BLaER1 (cell line): ENCODE results near the gene PLEKHO2.
A peak's percentile ranks its signal among the peaks of the same experiment; 100 is the strongest.

Experiments used
- H3K27ac ChIP-seq: shearing (Covaris generic); formaldehyde crosslinking; 2 replicates; pipeline ENCODE4 v1.8.1; 2022
- H3K27me3 ChIP-seq: shearing (Covaris generic); formaldehyde crosslinking; 2 replicates; pipeline ENCODE4 v1.8.1; 2022
- H3K36me3 ChIP-seq: shearing (Covaris generic); formaldehyde crosslinking; 2 replicates; pipeline ENCODE4 v1.8.1; 2022
- H3K4me1 ChIP-seq: shearing (Covaris generic); formaldehyde crosslinking; 2 replicates; pipeline ENCODE4 v1.8.1; 2022
- H3K4me2 ChIP-seq: shearing (Covaris generic); formaldehyde crosslinking; 2 replicates; pipeline ENCODE4 v1.8.1; 2022
- H3K4me3 ChIP-seq: shearing (Covaris generic); formaldehyde crosslinking; 2 replicates; pipeline ENCODE4 v1.8.1; 2022
- H3K9ac ChIP-seq: shearing (Covaris generic); formaldehyde crosslinking; 2 replicates; pipeline ENCODE4 v1.8.1; 2022
- H3K9me3 ChIP-seq: shearing (Covaris generic); formaldehyde crosslinking; 2 replicates; pipeline ENCODE4 v1.8.1; 2022
- H4K20me1 ChIP-seq: shearing (Covaris generic); formaldehyde crosslinking; 2 replicates; pipeline ENCODE4 v1.8.1; 2022
- Cebpa-rat ChIP-seq: shearing (Covaris generic); IDR thresholded peaks from 2 replicates; pipeline ENCODE4 v1.8.1; 2022

Gene PLEKHO2

GRCh38 chr15:64897345-64897985, 55.8 kb downstream of the PLEKHO2 start:
- no peak for TF ChIP-seq Cebpa-rat
- Histone ChIP-seq H3K9me3 (peaks cover 14% of the 10 kb centered on the region), H4K20me1 (no peaks in the 10 kb centered on the region), H3K4me3 (no peak overlapping the region), H3K27me3 (no peaks in the 10 kb centered on the region), H3K4me1 (peaks cover 50% of the 10 kb centered on the region), H3K27ac (peak overlapping the region; percentile 95), H3K9ac (peak overlapping the region; percentile 35), H3K4me2 (peak overlapping the region; percentile 96), H3K36me3 (no peaks in the 10 kb centered on the region)

DNA sequence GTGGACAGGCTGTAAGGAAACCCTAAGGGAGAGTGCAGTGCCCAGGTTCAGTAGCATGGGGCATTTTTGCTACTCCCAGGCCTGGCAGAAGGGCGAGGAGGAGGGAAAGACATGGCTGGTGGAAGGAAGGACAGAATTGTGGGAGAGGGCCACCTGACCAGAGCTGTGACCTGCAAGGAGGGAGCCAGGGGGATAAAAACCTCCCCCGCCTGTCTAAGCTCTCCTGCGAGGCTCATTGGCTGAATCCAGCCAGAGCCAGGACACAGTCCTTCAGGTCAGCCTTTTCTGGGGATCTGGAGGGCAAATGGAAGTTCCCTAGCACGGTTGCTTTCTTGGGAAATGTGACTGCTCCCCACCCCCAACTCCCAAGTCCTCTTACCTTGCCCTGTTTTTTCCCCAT, 56.7 kb downstream of the PLEKHO2 start:
- no peak for TF ChIP-seq Cebpa-rat
- no peaks in the 10 kb centered on the region for H4K20me1 ChIP-seq
- no peak overlapping the region for H3K4me2 ChIP-seq
- H3K36me3 ChIP-seq: no peaks in the 10 kb centered on the region
- no peaks in the 10 kb centered on the region for H3K27me3 ChIP-seq
- H3K27ac ChIP-seq: no peak overlapping the region
- H3K4me3 ChIP-seq: no peak overlapping the region
- H3K4me1 ChIP-seq: peaks cover 45% of the 10 kb centered on the region
- peaks cover 14% of the 10 kb centered on the region for H3K9me3 ChIP-seq
- H3K9ac ChIP-seq: no peak overlapping the region

DNA sequence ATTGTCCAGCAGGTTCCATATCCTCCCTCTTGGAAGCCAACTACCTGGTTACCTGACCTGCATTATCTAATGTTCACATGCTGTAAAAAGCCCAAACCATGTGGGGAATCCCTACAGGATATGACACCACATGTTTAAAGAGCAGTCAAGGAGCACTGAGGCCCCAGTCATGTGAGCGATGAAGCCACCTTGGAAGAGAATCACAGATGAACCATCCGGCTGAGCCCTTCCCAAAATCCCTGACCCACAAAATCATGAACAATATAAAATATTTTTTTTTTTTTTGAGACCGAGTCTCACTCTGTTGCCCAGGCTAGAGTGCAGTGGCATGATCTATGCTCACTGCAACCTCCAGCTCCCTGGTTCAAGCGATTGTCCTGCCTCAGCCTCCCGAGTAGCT, 59.4 kb downstream of the PLEKHO2 start:
- H4K20me1 ChIP-seq: no peaks in the 10 kb centered on the region
- no peak overlapping the region for H3K27ac ChIP-seq
- H3K4me3 ChIP-seq: no peak overlapping the region
- peaks cover 14% of the 10 kb centered on the region for H3K9me3 ChIP-seq
- no peak overlapping the region for H3K4me2 ChIP-seq
- no peak overlapping the region for H3K9ac ChIP-seq
- TF ChIP-seq Cebpa-rat: no peak
- no peaks in the 10 kb centered on the region for H3K36me3 ChIP-seq
- H3K27me3 ChIP-seq: no peaks in the 10 kb centered on the region
- peaks cover 40% of the 10 kb centered on the region for H3K4me1 ChIP-seq

GRCh38 chr15:64901914-64902313, 60.2 kb downstream of the PLEKHO2 start:
- H3K4me3 ChIP-seq: no peak overlapping the region
- H3K4me1 ChIP-seq: peaks cover 32% of the 10 kb centered on the region
- no peak for TF ChIP-seq Cebpa-rat
- no peaks in the 10 kb centered on the region for H3K27me3 ChIP-seq
- H4K20me1 ChIP-seq: no peaks in the 10 kb centered on the region
- peaks cover 14% of the 10 kb centered on the region for H3K9me3 ChIP-seq
- no peak overlapping the region for H3K9ac ChIP-seq
- no peak overlapping the region for H3K27ac ChIP-seq
- no peak overlapping the region for H3K4me2 ChIP-seq
- H3K36me3 ChIP-seq: no peaks in the 10 kb centered on the region

GRCh38 chr15:64902863-64903262, 61.1 kb downstream of the PLEKHO2 start:
- Histone ChIP-seq H4K20me1 (no peaks in the 10 kb centered on the region), H3K4me2 (no peak overlapping the region), H3K9me3 (peaks cover 14% of the 10 kb centered on the region), H3K27me3 (no peaks in the 10 kb centered on the region), H3K4me1 (peaks cover 22% of the 10 kb centered on the region), H3K36me3 (no peaks in the 10 kb centered on the region), H3K27ac (no peak overlapping the region), H3K4me3 (no peak overlapping the region), H3K9ac (no peak overlapping the region)
- no peak for TF ChIP-seq Cebpa-rat

DNA sequence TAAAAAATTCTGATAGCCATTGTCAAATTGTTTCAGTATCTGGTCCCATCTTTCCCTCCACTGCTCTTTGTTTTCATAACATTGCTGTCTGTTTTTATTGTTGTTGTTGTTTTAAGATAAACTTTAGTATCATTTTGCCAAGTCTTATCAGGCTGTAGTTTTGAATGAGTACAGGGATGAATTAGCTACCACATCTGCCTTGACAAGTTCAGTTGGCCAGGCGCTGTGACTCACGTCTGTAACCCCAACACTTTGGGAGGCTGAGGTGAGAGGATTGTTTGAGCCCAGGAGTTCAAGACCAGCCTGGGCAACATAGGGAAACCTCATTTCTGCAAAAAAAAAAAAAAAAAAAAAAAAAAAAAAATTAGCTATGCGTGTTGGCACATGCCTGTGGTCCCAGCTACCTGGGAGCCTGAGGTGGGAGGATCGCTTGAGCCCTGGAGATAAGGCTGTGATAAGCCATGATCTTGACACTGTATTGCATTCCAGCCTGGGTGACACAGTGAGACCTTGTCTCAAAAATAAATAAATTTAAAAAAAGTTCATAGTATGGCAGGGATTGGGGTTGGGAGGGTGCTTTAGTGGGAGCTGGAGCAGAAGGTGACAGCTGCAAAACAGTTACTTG, 61.7 kb downstream of the PLEKHO2 start:
- peaks cover 17% of the 10 kb centered on the region for H3K4me1 ChIP-seq
- H3K27me3 ChIP-seq: no peaks in the 10 kb centered on the region
- H3K36me3 ChIP-seq: no peaks in the 10 kb centered on the region
- no peak overlapping the region for H3K27ac ChIP-seq
- no peak overlapping the region for H3K9ac ChIP-seq
- H4K20me1 ChIP-seq: no peaks in the 10 kb centered on the region
- H3K4me3 ChIP-seq: no peak overlapping the region
- H3K4me2 ChIP-seq: no peak overlapping the region
- no peak for TF ChIP-seq Cebpa-rat
- H3K9me3 ChIP-seq: peaks cover 14% of the 10 kb centered on the region

- Histone ChIP-seq H3K36me3 (no peaks in the 10 kb centered on the region), H3K9me3 (peaks cover 14% of the 10 kb centered on the region), H3K4me2 (no peak overlapping the region), H3K4me1 (peaks cover 16% of the 10 kb centered on the region), H3K27ac (no peak overlapping the region), H3K4me3 (no peak overlapping the region), H3K27me3 (no peaks in the 10 kb centered on the region), H4K20me1 (no peaks in the 10 kb centered on the region), H3K9ac (no peak overlapping the region)
- TF ChIP-seq Cebpa-rat: no peak
Observed at GRCh38 chr15:64904189-64904588, 62.5 kb downstream of the PLEKHO2 start.

DNA sequence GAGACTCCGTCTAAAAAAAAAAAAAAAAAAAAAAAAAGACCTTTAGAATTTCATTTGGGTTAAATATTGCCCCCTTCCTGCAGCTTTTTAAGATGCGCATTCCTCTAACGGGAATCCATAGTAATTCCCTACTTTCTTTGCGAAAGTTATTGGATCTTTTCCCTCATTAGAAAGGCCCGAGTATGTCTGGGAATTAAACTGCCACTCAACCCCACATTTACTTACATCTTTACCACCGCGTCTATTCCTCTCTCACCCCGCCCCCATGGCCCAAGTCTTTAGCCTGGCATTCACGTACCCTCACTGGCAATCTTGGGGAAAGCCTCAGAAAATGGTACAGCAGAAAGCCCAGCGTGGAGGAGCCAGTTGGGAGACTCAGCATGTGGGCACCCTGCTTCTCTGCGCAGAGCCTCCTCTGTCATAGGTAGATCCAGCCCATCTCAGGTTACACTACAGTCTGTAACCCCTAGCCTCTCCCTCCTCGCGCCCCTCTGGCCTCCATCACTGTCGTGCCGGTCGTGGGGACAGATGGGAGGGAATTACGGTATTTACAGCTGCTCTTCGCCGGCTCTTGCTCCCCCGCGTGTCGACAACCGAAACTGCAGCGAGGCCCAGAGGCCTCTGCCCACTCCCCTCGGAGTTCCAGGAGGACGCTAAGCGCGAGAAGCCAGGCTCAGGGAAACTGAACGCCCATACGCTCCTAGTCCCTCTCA, 63.6 kb downstream of the PLEKHO2 start:
- Histone ChIP-seq H3K9ac (no peak overlapping the region), H3K36me3 (no peaks in the 10 kb centered on the region), H3K9me3 (peaks cover 14% of the 10 kb centered on the region), H3K27ac (no peak overlapping the region), H3K27me3 (no peaks in the 10 kb centered on the region), H3K4me3 (no peak overlapping the region), H3K4me1 (peaks cover 21% of the 10 kb centered on the region), H3K4me2 (peak overlapping the region; percentile 68), H4K20me1 (no peaks in the 10 kb centered on the region)
- TF ChIP-seq Cebpa-rat: no peak

- H3K4me2 ChIP-seq: no peak overlapping the region; the same call in 1 of the 2 replicates
- peaks cover 11% of the 10 kb centered on the region for H3K9me3 ChIP-seq
- no peaks in the 10 kb centered on the region for H3K36me3 ChIP-seq
- peaks cover 23% of the 10 kb centered on the region for H3K4me1 ChIP-seq
- TF ChIP-seq Cebpa-rat: no peak
- no peak overlapping the region for H3K27ac ChIP-seq
- no peak overlapping the region for H3K4me3 ChIP-seq
- H4K20me1 ChIP-seq: no peaks in the 10 kb centered on the region
- no peaks in the 10 kb centered on the region for H3K27me3 ChIP-seq
- no peak overlapping the region for H3K9ac ChIP-seq
Observed at GRCh38 chr15:64905941-64906340, 64.2 kb downstream of the PLEKHO2 start.

DNA sequence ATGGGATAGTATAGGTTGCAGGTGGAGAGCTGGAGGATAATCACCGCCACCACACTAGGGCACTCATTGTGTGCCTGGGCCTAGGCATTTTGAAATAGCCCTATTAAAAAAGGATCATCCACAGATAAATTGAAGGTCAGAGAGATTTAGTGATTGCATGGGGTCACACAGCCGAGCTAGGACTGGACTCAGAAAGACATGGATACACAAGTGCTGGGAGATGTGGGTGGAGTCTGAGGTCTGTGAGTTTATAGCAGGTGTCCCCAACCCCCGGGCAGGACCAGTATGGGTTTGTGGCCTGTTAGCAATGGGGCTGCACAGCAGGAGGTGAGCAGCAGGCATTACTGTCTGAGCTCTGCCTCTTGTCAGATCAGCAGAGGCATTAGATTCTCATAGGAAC, 64.7 kb downstream of the PLEKHO2 start:
- H3K27me3 ChIP-seq: no peaks in the 10 kb centered on the region
- H3K4me1 ChIP-seq: peaks cover 28% of the 10 kb centered on the region
- H3K27ac ChIP-seq: no peak overlapping the region
- H3K4me3 ChIP-seq: no peak overlapping the region
- no peak overlapping the region for H3K9ac ChIP-seq
- no peak for TF ChIP-seq Cebpa-rat
- H3K36me3 ChIP-seq: no peaks in the 10 kb centered on the region
- no peaks in the 10 kb centered on the region for H4K20me1 ChIP-seq
- H3K9me3 ChIP-seq: peaks cover 6% of the 10 kb centered on the region
- H3K4me2 ChIP-seq: no peak overlapping the region
